ENCODE data around the gene AK9. TPM values are rescaled to one million over a fixed set of nuclear protein-coding genes. Genes with fewer than 3 reads are reported as not detected.

Gene AK9
- total and polyA plus RNA-seq, 10 of the 15 experiments (the other 5 are each of a cell fraction or from before 2014, with no cell fraction given): 2.1 to 7.4 (median 4.2) TPM

- Histone ChIP-seq H3K79me2 (ENCODE audit: control insufficient read depth, insufficient read depth, low read length) (no peaks in the 10 kb centered on the region), H4K20me1 (ENCODE audit: control insufficient read depth, insufficient read depth) (no peaks in the 10 kb centered on the region), H3K4me1 (ENCODE audit: control insufficient read depth, insufficient read depth, low read length) (no peaks in the 10 kb centered on the region), H3K4me2 (ENCODE audit: control insufficient read depth, insufficient read depth) (no peak overlapping the region), H3K9me3 (replicated peaks; ENCODE audit: control insufficient read depth, insufficient read depth, low read length) (no peaks in the 10 kb centered on the region), H3K27me3 (replicated peaks in 1 of 2; ENCODE audit: control insufficient read depth in 2 of 2, insufficient read depth in 2 of 2, low read length in 1 of 2) (no peaks in the 10 kb centered on the region), H3K27ac (ENCODE audit: control insufficient read depth, insufficient read depth) (no peak overlapping the region), H3K36me3 (ENCODE audit: control insufficient read depth in 2 of 2, insufficient read depth in 2 of 2, low read length in 1 of 2) (no peaks in the 10 kb centered on the region), H3K4me3 (no peak overlapping the region), H3K9ac (ENCODE audit: control insufficient read depth, insufficient read depth, low read length) (no peak overlapping the region), H2AFZ (ENCODE audit: control insufficient read depth, low read depth, low read length) (no peak overlapping the region)
- ChIA-PET CTCF (interaction anchor here (0.7 to 1.7 kb wide), 2 partner anchors 178 to 508 kb away, joined by 3 to 11 read pairs; no protein-coding TSS in a partner anchor), POLR2A (no interaction called here), RAD21 (ENCODE audit: unreplicated experiment) (interaction anchor here (1.8 kb wide), 1 partner anchor 508 kb away, joined by 7 read pairs; no protein-coding TSS in a partner anchor), SMC1A (ENCODE audit: uncharacterized antibody, unreplicated experiment) (interaction anchor here (1.1 to 1.3 kb wide), 2 partner anchors 162 to 507 kb away, joined by 4 to 5 read pairs; no protein-coding TSS in a partner anchor)
- WGBS (ENCODE audit: insufficient coverage, insufficient replicate concordance, low lambda C conversion rate, missing lambda C conversion rate): 69% methylated on average over 6 of the region's 6 CpGs
- TF ChIP-seq RAD51 (IDR thresholded peaks at IDR 0.05): no peak
- TF ChIP-seq STAT3 (IDR thresholded peaks at IDR 0.05; ENCODE audit: low read depth, low read length): no peak
- TF ChIP-seq TAF1 (IDR thresholded peaks at IDR 0.05; ENCODE audit: borderline replicate concordance, low read depth, low read length): no peak
- no peak for TF ChIP-seq E2F4 (IDR thresholded peaks at IDR 0.05; ENCODE audit: low read depth, low read length)
- no peak for TF ChIP-seq YBX1 (IDR thresholded peaks at IDR 0.05)
- no peak for TF ChIP-seq FOXK2 (IDR thresholded peaks at IDR 0.05)
- no peak for TF ChIP-seq CEBPB (IDR thresholded peaks at IDR 0.05; ENCODE audit: borderline replicate concordance in 1 of 2, low read depth in 2 of 2, low read length in 2 of 2)
- TF ChIP-seq MYC (IDR thresholded peaks at IDR 0.05; ENCODE audit: insufficient read depth, insufficient read length, insufficient replicate concordance, low read length, severe bottlenecking): no peak
- no peak for TF ChIP-seq CEBPZ (IDR thresholded peaks at IDR 0.05; ENCODE audit: low read depth, low read length)
- TF ChIP-seq MTA2 (IDR thresholded peaks at IDR 0.05; ENCODE audit: low read depth): no peak
- TF ChIP-seq SUZ12 (IDR thresholded peaks at IDR 0.05; ENCODE audit: unreplicated experiment): no peak
- no peak for TF ChIP-seq RAD21 (IDR thresholded peaks at IDR 0.05; ENCODE audit: insufficient read depth, low read depth, low read length)
- no peak for TF ChIP-seq IRF3 (IDR thresholded peaks at IDR 0.05)
- in situ Hi-C loops (cut with MboI) (no loop called here), intact Hi-C loops (cut with micrococcal nuclease; ENCODE audit: unreplicated experiment) (no loop called here)
- DNase-seq (ENCODE audit: low read depth, low spot score) (no peak), ATAC-seq (no peak), FAIRE-seq (no peak)
- no TSS peak for BruUV-seq (replicated peaks)
Measured at GRCh38 chr6:109531446-109531845, 159.6 kb downstream of the AK9 start.

Measured in GM12878 (cell line).